ENCODE measurements around the gene HOXB13.
A peak's percentile ranks its signal among the peaks of the same experiment; 100 is the strongest.

HOXB13 gene

GRCh38 chr17:48715496-48716399 is 12.8 kb downstream of the HOXB13 start:
- no peak for TF ChIP-seq CTCF (conservative IDR thresholded peaks at IDR 0.05; ENCODE audit: low read length)
- no peak overlapping the region for H3K4me3 ChIP-seq (ENCODE audit: low read length)
- no peak for DNase-seq (ENCODE audit: low read depth)

- no peak overlapping the region for H3K4me3 ChIP-seq (ENCODE audit: low read length)
- DNase-seq (ENCODE audit: low read depth), result peak; percentile 15
- TF ChIP-seq CTCF (conservative IDR thresholded peaks at IDR 0.05; ENCODE audit: low read length), result no peak
These were observed 17.4 kb downstream of the HOXB13 start for GRCh38 chr17:48711128-48711527.

- DNase-seq (ENCODE audit: low read depth), result peak; percentile 10
- TF ChIP-seq CTCF (conservative IDR thresholded peaks at IDR 0.05; ENCODE audit: low read length), result no peak
- no peak overlapping the region for H3K4me3 ChIP-seq (ENCODE audit: low read length)
These were observed 23.9 kb downstream of the HOXB13 start for GRCh38 chr17:48704361-48705248.

GRCh38 chr17:48701864-48702532 is 26.6 kb downstream of the HOXB13 start:
- no peak for TF ChIP-seq CTCF (conservative IDR thresholded peaks at IDR 0.05; ENCODE audit: low read length)
- no peak overlapping the region for H3K4me3 ChIP-seq (ENCODE audit: low read length)
- no peak for DNase-seq (ENCODE audit: low read depth)

- no peak for DNase-seq (ENCODE audit: low read depth)
- H3K4me3 ChIP-seq (ENCODE audit: low read length), result no peak overlapping the region
- no peak for TF ChIP-seq CTCF (conservative IDR thresholded peaks at IDR 0.05; ENCODE audit: low read length)
These were observed 35.4 kb downstream of the HOXB13 start for GRCh38 chr17:48693178-48693577.

GRCh38 chr17:48692049-48692448 is 36.5 kb downstream of the HOXB13 start:
- no peak for DNase-seq (ENCODE audit: low read depth)
- no peak overlapping the region for H3K4me3 ChIP-seq (ENCODE audit: low read length)
- TF ChIP-seq CTCF (conservative IDR thresholded peaks at IDR 0.05; ENCODE audit: low read length), result no peak

Data from AG10803 (cell line).